Naive thymus-derived CD8-positive, alpha-beta T cell (primary cell): Measurements from ENCODE around the gene CIB4. TPM values are rescaled to one million over a fixed set of nuclear protein-coding genes. Genes with fewer than 3 reads are reported as not detected.
"Not testable (repeated sequence)": the region's sequence is repeated elsewhere in the genome, so short reads cannot be mapped to it uniquely, and the experiment has no call there.

ENCODE experiments used
- ATAC-seq, 2 donors: fragments of 150-1000 bp; cut with Tn5 transposase in 1 of 2; sonication (Bioruptor Pico), chemical (Tn5 transposase) in 1 of 2; 1 replicate in 1 of 2; 2 replicates in 1 of 2; pipeline ENCODE4 v1.10.0; 2021; ENCODE audit warnings: mild to moderate bottlenecking in 2 of 2, moderate library complexity in 2 of 2
- POLR2A ChIA-PET: fragments of 350-600 bp; sonication (Branson Sonifier 250); formaldehyde crosslinking; loops from one replicate; lab custom pipeline; 2021; ENCODE audit warnings: antibody characterized with exemption; lab: Charles Lee
- DNase-seq, 10 donors: peaks; one replicate each; pipeline versions ENCODE4 v3.0.0 to v3.0.0-alpha.2; 2020 to 2022
- H3K27ac Mint-ChIP-seq, 10 donors: one replicate each; pipeline ENCODE4 v1.8.0; 2020 to 2022; ENCODE audit warnings: mild to moderate bottlenecking in 10 of 10, mixed read lengths in 10 of 10, moderate library complexity in 4 of 10, inconsistent platforms in 1 of 10
- H3K27me3 Mint-ChIP-seq, 5 donors: one replicate each; pipeline ENCODE4 v1.8.0; 2021 to 2022; ENCODE audit warnings: mixed read lengths in 5 of 5
- H3K36me3 Mint-ChIP-seq, 3 donors: one replicate each; pipeline ENCODE4 v1.8.0; 2020 to 2022; ENCODE audit warnings: mixed read lengths in 3 of 3, mild to moderate bottlenecking in 2 of 3, inconsistent platforms in 1 of 3
- H3K4me1 Mint-ChIP-seq, 4 donors: one replicate each; pipeline ENCODE4 v1.8.0; 2021 to 2022; ENCODE audit warnings: mixed read lengths in 4 of 4
- H3K4me3 Mint-ChIP-seq, 10 donors: one replicate each; pipeline ENCODE4 v1.8.0; 2020 to 2022; ENCODE audit warnings: mild to moderate bottlenecking in 10 of 10, mixed read lengths in 10 of 10, moderate library complexity in 6 of 10, inconsistent platforms in 1 of 10
- H3K9me3 Mint-ChIP-seq, 9 donors: one replicate each; pipeline ENCODE4 v1.8.0; 2020 to 2022; ENCODE audit warnings: mixed read lengths in 9 of 9, mild to moderate bottlenecking in 3 of 9, inconsistent platforms in 1 of 9, moderate library complexity in 1 of 9
- polyA plus RNA-seq, 3 donors: library from polyadenylated mRNA; unstranded; fragments of 300-500 nt; fragmentation: Illumina TruSeq; gene quantifications; one replicate each; pipeline ENCODE4 v1.2.3, GENCODE V29; 2021
- total RNA-seq, 8 experiments: library from RNA in 2 of 8; stranded (reverse) in 2 of 8; gene quantifications; one replicate each; pipeline ENCODE4 v1.2.3 and lab custom pipeline; 2021 to 2026

CIB4 gene
- total and polyA plus RNA-seq, 5 experiments from 2014 or later, result not detected

GRCh38 chr2:26570083-26570430 lies 71.1 kb downstream of the CIB4 start:
- Mint-ChIP-seq H3K9me3 (no peaks in the 10 kb centered on the region), H3K36me3 (no peaks in the 10 kb centered on the region), H3K4me1 (no peaks in the 10 kb centered on the region), H3K27ac (no peak overlapping the region), H3K4me3 (no peak overlapping the region), H3K27me3 (peaks cover 7 to 47% (median 16%) of the 10 kb centered on the region in 5 donors)
- peak in 1 of 10 donors; percentile 10 for DNase-seq
- ATAC-seq, result no peak
- POLR2A ChIA-PET, result no interaction called here

- Mint-ChIP-seq H3K27me3 (peaks cover 7 to 53% (median 19%) of the 10 kb centered on the region in 5 donors), H3K4me3 (no peak overlapping the region), H3K4me1 (no peaks in the 10 kb centered on the region), H3K36me3 (no peaks in the 10 kb centered on the region), H3K9me3 (no peaks in the 10 kb centered on the region), H3K27ac (no peak overlapping the region)
- POLR2A ChIA-PET, result no interaction called here
- DNase-seq, result peak in 1 of 10 donors; percentile 42
- no peak for ATAC-seq
These were observed 71.7 kb downstream of the CIB4 start for GRCh38 chr2:26569216-26570082.

DNA sequence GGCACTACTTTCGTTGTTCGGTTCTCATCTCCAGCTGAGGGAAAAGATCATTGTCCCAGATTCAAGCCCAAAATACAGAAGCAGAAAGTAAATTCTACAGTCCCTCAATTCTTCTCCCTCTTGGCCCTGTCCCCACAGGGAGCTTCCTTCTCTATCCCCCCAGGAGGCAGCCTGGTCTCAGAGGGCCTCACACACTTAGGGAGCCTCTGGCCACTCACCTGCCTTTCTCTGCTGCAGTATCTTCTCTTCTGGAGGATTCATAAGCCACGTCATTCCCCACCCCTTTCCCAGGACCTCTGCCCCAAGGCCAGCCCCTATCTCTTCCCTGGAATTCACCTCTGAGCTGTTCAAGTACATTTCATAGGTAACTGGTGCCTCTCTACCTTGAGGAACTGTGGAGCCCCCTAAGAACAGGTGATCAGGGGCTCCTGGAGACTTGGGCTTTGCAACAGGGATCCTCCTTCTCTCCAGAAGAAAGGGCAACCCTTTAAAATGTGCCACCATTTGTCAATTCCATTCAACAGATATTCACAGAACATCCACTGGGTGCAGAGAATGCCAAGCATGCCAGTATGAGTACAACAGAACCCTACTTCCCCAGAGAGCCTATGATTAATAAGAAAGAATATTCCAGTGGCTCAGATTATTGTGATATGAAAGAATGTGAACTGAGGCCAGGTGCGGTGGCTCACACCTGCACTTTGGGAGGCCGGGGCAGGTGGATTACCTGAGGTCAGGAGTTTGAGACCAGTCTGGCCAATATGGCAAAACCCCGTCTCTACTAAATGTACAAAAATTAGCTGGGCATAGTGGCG lies 72.9 kb downstream of the CIB4 start:
- POLR2A ChIA-PET, result no interaction called here
- H3K4me3 Mint-ChIP-seq, result no peak overlapping the region
- no peaks in the 10 kb centered on the region for H3K36me3 Mint-ChIP-seq
- H3K27ac Mint-ChIP-seq, result no peak overlapping the region
- no peaks in the 10 kb centered on the region for H3K9me3 Mint-ChIP-seq
- H3K4me1 Mint-ChIP-seq, result peaks cover 0 to under 1% (median under 1%) of the 10 kb centered on the region in 4 donors
- H3K27me3 Mint-ChIP-seq, result peaks cover 9 to 60% (median 26%) of the 10 kb centered on the region in 5 donors
- ATAC-seq, result no peak
- peak in 1 of 10 donors; percentile 52 for DNase-seq

- Mint-ChIP-seq H3K9me3 (no peaks in the 10 kb centered on the region), H3K27ac (no peak overlapping the region), H3K36me3 (no peaks in the 10 kb centered on the region), H3K4me1 (peaks cover 0 to 5% (median 3%) of the 10 kb centered on the region in 4 donors), H3K4me3 (no peak overlapping the region), H3K27me3 (peaks cover 14 to 62% (median 32%) of the 10 kb centered on the region in 5 donors)
- DNase-seq, result no peak
- POLR2A ChIA-PET, result no interaction called here
- ATAC-seq, result no peak
These were observed 73.6 kb downstream of the CIB4 start for GRCh38 chr2:26567534-26567933.

DNA sequence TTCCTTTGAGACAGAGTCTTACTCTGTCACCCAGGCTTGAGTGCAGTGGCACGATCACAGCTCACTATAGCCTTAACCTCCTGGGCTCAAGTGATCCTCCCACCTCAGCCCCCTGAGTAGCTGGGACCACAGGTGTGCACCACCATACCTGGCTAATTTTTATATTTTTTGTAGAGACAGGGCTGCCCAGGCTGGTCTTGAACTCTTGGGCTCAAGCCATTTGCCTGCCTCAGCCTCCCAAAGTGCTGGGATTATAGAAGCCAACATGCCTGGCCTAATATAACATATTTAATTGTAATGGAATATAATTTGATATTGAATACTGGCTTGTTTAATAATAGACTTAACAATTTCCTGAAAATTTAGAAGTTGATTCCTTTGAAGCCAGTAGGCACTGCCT lies 74.4 kb downstream of the CIB4 start:
- POLR2A ChIA-PET, DNase-seq, ATAC-seq, H3K36me3 Mint-ChIP-seq, H3K4me1 Mint-ChIP-seq, H3K9me3 Mint-ChIP-seq, H3K4me3 Mint-ChIP-seq: not testable (repeated sequence)
- Mint-ChIP-seq H3K27ac (peak overlapping the region in 1 of 10 donors; percentile 66), H3K27me3 (peaks cover 15 to 68% (median 32%) of the 10 kb centered on the region in 5 donors)

DNA sequence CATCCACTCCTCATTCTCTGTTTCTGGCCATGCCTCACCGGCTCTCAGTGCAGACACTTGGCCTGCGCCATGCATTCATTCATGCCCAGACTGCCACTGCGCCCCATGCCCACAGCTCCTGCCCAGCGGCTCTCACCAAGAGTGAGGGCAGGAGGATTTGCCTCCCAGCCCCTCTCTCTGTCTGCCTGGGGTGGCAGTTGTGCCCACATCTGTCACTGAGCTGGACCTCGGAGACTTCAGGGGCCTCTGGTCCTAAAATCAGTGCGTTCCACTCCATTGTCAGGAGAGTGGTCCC lies 75.1 kb downstream of the CIB4 start:
- Mint-ChIP-seq H3K9me3 (no peaks in the 10 kb centered on the region), H3K27ac (no peak overlapping the region), H3K27me3 (peaks cover 18 to 75% (median 33%) of the 10 kb centered on the region in 5 donors), H3K4me1 (peaks cover 0 to 10% (median 7%) of the 10 kb centered on the region in 4 donors), H3K4me3 (no peak overlapping the region), H3K36me3 (no peaks in the 10 kb centered on the region)
- peak in 1 of 10 donors; percentile 13 for DNase-seq
- no peak for ATAC-seq
- POLR2A ChIA-PET, result no interaction called here

GRCh38 chr2:26564121-26564644 lies 77.0 kb downstream of the CIB4 start:
- peaks cover 25 to 78% (median 40%) of the 10 kb centered on the region in 5 donors for H3K27me3 Mint-ChIP-seq
- peaks cover 0 to 10% (median 7%) of the 10 kb centered on the region in 4 donors for H3K4me1 Mint-ChIP-seq
- ATAC-seq, result no peak
- POLR2A ChIA-PET, result no interaction called here
- H3K4me3 Mint-ChIP-seq, result no peak overlapping the region
- H3K27ac Mint-ChIP-seq, result no peak overlapping the region
- H3K9me3 Mint-ChIP-seq, result no peaks in the 10 kb centered on the region
- peaks cover 0 to 2% (median 0%) of the 10 kb centered on the region in 3 donors for H3K36me3 Mint-ChIP-seq
- DNase-seq, result no peak

GRCh38 chr2:26563686-26564085 lies 77.5 kb downstream of the CIB4 start:
- DNase-seq, result peak in 1 of 10 donors; percentile 7
- H3K4me1 Mint-ChIP-seq, result peaks cover 0 to 10% (median 7%) of the 10 kb centered on the region in 4 donors
- peaks cover 25 to 76% (median 38%) of the 10 kb centered on the region in 5 donors for H3K27me3 Mint-ChIP-seq
- H3K27ac Mint-ChIP-seq, result no peak overlapping the region
- H3K36me3 Mint-ChIP-seq, result peaks cover 0 to 2% (median 0%) of the 10 kb centered on the region in 3 donors
- ATAC-seq, result no peak
- H3K4me3 Mint-ChIP-seq, result no peak overlapping the region
- POLR2A ChIA-PET, result no interaction called here
- no peaks in the 10 kb centered on the region for H3K9me3 Mint-ChIP-seq

DNA sequence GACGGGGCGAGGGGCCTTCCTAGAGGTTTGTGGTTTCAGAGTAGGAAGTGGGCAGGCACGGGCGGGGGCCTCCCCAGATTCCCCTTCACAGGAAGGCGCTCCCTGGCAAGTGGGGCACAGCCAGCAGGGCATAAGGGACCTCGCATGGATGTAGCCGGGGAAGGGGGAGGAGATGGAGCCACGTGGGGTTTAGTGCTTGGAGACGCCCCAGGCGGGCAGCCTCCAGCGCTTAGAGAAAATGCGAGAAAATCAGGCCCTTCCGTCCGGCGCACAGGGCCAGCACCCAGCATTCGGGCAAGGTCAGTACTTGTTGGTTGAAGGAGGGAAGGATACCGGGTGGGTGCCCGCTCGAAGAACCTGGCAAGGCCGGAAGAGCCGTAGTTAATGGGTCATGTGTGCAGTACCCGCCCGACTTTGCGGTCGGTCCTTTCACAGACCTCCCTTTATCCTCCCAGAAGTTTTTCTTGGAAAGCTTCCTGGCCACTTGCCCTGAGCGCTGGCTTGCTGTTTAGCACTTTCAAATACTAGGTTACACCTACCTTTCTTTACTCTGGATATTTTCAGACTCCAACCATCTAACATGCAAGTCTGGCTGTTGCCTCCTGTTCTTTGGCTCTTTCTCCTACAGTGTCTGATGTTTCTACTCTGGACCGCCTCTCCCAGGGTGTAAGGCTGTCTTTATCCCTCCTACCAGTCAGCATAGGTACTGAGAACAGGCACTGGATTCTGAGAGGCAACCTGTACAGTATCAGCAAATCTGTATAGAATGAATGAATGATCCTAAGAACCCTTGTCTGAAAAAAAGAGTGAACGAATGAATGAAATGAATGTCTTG lies 78.1 kb downstream of the CIB4 start:
- POLR2A ChIA-PET, result no interaction called here

DNA sequence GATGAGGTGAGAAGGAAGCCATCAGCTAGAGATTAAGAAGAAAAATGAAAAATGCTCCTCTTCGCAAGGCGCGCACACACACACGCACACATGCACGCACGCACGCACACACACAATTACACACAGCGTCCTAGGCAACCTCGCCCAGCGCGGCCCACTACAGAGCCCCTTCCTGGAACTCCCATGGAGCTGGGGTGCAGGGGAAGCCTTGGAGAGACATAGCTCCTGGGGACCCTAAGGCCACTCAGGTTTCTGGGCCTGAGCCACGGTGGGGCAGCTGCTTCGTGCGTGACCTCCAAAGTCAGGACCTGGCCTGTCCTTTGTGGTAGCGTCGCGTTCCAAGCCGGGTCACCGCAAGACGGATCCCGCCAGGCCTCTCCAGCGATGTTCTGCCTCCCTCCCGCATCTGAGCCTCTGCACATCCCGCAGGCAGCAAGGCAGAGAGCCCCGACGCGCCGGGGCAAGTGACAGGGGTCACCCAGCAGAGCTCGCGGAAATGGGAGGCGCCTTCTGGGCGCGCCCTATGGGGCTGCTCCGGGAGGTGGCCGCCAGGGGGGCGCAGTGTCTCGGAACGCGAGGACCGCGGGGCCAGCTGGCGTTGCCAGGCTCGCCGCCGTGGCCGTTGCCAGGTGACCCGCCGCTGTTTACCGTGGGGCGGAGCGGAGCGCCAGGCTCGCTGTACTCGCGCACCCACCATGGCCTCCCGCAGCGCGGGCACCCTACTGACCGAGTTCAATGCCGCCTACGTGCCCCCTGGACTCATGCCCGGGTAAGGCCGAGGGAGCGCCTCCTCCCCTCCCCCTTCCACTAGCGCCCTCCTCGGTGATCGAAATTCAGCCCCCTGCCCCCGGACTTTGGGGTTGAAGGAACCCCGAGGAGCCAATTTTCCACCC lies 79.0 kb downstream of the CIB4 start:
- POLR2A ChIA-PET, result interaction anchor here (0.5 kb wide), 1 partner anchor 16 kb away, joined by 4 read pairs; no protein-coding TSS in a partner anchor
- peak; percentile 89 to 91 for ATAC-seq
- DNase-seq, result peak in 8 of 10 donors; percentile 11 to 65 (median 16)
- H3K9me3 Mint-ChIP-seq, result no peaks in the 10 kb centered on the region
- H3K27me3 Mint-ChIP-seq, result peaks cover 31 to 86% (median 49%) of the 10 kb centered on the region in 5 donors
- peaks cover 0 to 10% (median 8%) of the 10 kb centered on the region in 4 donors for H3K4me1 Mint-ChIP-seq
- H3K4me3 Mint-ChIP-seq, result peak overlapping the region in 9 of 10 donors; percentile 20 to 73 (median 63)
- H3K36me3 Mint-ChIP-seq, result peaks cover 0 to 2% (median 0%) of the 10 kb centered on the region in 3 donors
- H3K27ac Mint-ChIP-seq, result no peak overlapping the region

More for the DNA sequence above, 78.1 kb downstream of the CIB4 start:
- H3K27me3 Mint-ChIP-seq, result peaks cover 25 to 78% (median 41%) of the 10 kb centered on the region in 5 donors
- no peak for DNase-seq
- H3K27ac Mint-ChIP-seq, result peak overlapping the region in 1 of 10 donors; percentile 80
- peaks cover 0 to 10% (median 7%) of the 10 kb centered on the region in 4 donors for H3K4me1 Mint-ChIP-seq
- H3K4me3 Mint-ChIP-seq, result peak overlapping the region in 8 of 10 donors; percentile 20 to 72 (median 42)
- H3K9me3 Mint-ChIP-seq, result no peaks in the 10 kb centered on the region
- peaks cover 0 to 2% (median 0%) of the 10 kb centered on the region in 3 donors for H3K36me3 Mint-ChIP-seq
- peak; percentile 42 to 44 for ATAC-seq

GRCh38 chr2:26561376-26561775 lies 79.8 kb downstream of the CIB4 start:
- ATAC-seq (no peak), DNase-seq (peak in 1 of 10 donors; percentile 37)
- POLR2A ChIA-PET, result interaction anchor here (0.5 kb wide), 1 partner anchor 15 kb away, joined by 4 read pairs; no protein-coding TSS in a partner anchor
- Mint-ChIP-seq H3K4me3 (peak overlapping the region in 4 of 10 donors; percentile 4 to 50 (median 42)), H3K27ac (no peak overlapping the region), H3K36me3 (peaks cover 0 to 2% (median 0%) of the 10 kb centered on the region in 3 donors), H3K9me3 (no peaks in the 10 kb centered on the region), H3K27me3 (peaks cover 30 to 94% (median 49%) of the 10 kb centered on the region in 5 donors), H3K4me1 (peaks cover 0 to 10% (median 8%) of the 10 kb centered on the region in 4 donors)
